Measurements from ENCODE around the gene EEIG1.
A peak's percentile ranks its signal among the peaks of the same experiment; 100 is the strongest.
"Not testable (repeated sequence)": the region's sequence is repeated elsewhere in the genome, so short reads cannot be mapped to it uniquely, and the experiment has no call there.

Gene EEIG1

GRCh38 chr9:127980706-127981558, at the start of gene EEIG1:
EEIG1 (minus strand) TSS chr9:127980989; CDS start chr9:127980137, 852 bp downstream.
- DNase-seq: peak; percentile 98

GRCh38 chr9:128027705-128028104, 46.9 kb upstream of the EEIG1 start:
- no peak for DNase-seq

- no peak for DNase-seq
Observed at GRCh38 chr9:128026773-128027541, 46.2 kb upstream of the EEIG1 start.

- DNase-seq: no peak
Observed at GRCh38 chr9:128026255-128026772, 45.5 kb upstream of the EEIG1 start.

- no peak for DNase-seq
Observed at GRCh38 chr9:128025736-128026135, 44.9 kb upstream of the EEIG1 start.

GRCh38 chr9:128024761-128025308, 44.0 kb upstream of the EEIG1 start:
- no peak for DNase-seq

- DNase-seq: not testable (repeated sequence)
Observed at GRCh38 chr9:128023671-128024070, 42.9 kb upstream of the EEIG1 start.

GRCh38 chr9:128022886-128023285, 42.1 kb upstream of the EEIG1 start:
- DNase-seq: no peak

GRCh38 chr9:128021098-128021497, 40.3 kb upstream of the EEIG1 start:
- no peak for DNase-seq

GRCh38 chr9:128020692-128021091, 39.9 kb upstream of the EEIG1 start:
- DNase-seq: no peak

GRCh38 chr9:128015696-128016095, 34.9 kb upstream of the EEIG1 start:
- no peak for DNase-seq

GRCh38 chr9:128011071-128011817, 30.5 kb upstream of the EEIG1 start:
- DNase-seq: no peak

- no peak for DNase-seq
Observed at GRCh38 chr9:128009639-128010038, 28.9 kb upstream of the EEIG1 start.

- no peak for DNase-seq
Observed at GRCh38 chr9:128008171-128008570, 27.4 kb upstream of the EEIG1 start.

- DNase-seq: peak; percentile 54
Observed at GRCh38 chr9:128007566-128008138, 26.9 kb upstream of the EEIG1 start.

GRCh38 chr9:128006332-128006996, 25.7 kb upstream of the EEIG1 start:
- DNase-seq: no peak

- no peak for DNase-seq
Observed at GRCh38 chr9:128005923-128006322, 25.1 kb upstream of the EEIG1 start.

GRCh38 chr9:128003966-128004604, 23.3 kb upstream of the EEIG1 start:
- DNase-seq: no peak

- no peak for DNase-seq
Observed at GRCh38 chr9:128002959-128003358, 22.2 kb upstream of the EEIG1 start.

- DNase-seq: no peak
Observed at GRCh38 chr9:128001779-128002298, 21.1 kb upstream of the EEIG1 start.

Data from right forelimb (tissue), 1 donor.